ENCODE data around the gene GMDS.

GRCh38 chr6:2166717-2167116, 78.7 kb downstream of the GMDS start:
- TF ChIP-seq ZNF703 (CRISPR knock-in tag; IDR thresholded peaks at IDR 0.05; ENCODE audit: borderline replicate concordance) (no peak), AFF4 (CRISPR knock-in tag; IDR thresholded peaks at IDR 0.05) (no peak), ATF3 (CRISPR knock-in tag; IDR thresholded peaks at IDR 0.05) (no peak), CTCF (CRISPR knock-in tag; IDR thresholded peaks at IDR 0.05) (no peak), GABPA (IDR thresholded peaks at IDR 0.05; ENCODE audit: low read depth, low read length) (no peak), GABPA (CRISPR knock-in tag; IDR thresholded peaks at IDR 0.05; ENCODE audit: low read depth) (no peak), ZFP36 (IDR thresholded peaks at IDR 0.05; ENCODE audit: borderline replicate concordance, low read depth, low read length, partially characterized antibody) (no peak), JUND (CRISPR knock-in tag; IDR thresholded peaks at IDR 0.05) (no peak), ZBTB40 (IDR thresholded peaks at IDR 0.05) (no peak), ZBTB40 (CRISPR knock-in tag; IDR thresholded peaks at IDR 0.05) (no peak), HOXD1 (CRISPR knock-in tag; IDR thresholded peaks at IDR 0.05) (no peak), USF2 (IDR thresholded peaks at IDR 0.05; ENCODE audit: low read depth, low read length) (no peak), USF2 (CRISPR knock-in tag; IDR thresholded peaks at IDR 0.05; ENCODE audit: borderline replicate concordance) (no peak), ZNF335 (CRISPR knock-in tag; IDR thresholded peaks at IDR 0.05) (no peak)
